ENCODE data around the gene GPR162. TPM values are rescaled to one million over a fixed set of nuclear protein-coding genes. Genes with fewer than 3 reads are reported as not detected.

GPR162 gene
- total and polyA plus RNA-seq, 2 of the 4 experiments (the other 2 are of a cell fraction), result 2.9 to 6.0 TPM

DNA sequence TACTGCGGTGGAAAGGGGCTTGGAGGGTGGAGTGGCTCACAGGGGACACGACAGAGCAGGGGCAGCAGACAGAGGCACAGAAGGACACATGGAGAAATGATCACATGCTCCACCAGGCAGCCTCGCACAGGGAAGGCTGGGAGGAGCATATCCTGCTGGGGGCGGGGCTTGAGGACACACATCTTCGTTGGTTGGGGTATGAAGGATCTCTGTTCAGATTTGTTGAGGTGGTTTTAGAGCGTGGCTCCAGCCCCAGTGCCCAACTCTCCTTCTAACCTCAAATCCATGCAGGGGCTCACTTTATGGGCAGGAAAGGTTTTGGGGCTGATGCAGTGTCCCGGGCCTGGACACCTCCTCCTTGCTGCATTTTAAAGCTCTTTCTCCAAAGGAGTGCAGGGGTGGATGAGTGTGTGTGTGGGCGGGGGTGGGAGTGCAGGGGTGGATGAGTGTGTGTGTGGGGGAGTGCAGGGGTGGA, 5.9 kb downstream of the GPR162 start:
- BruUV-seq (replicated peaks), result no TSS peak
- Histone ChIP-seq H3K18ac (ENCODE audit: low read depth, low read length) (no peak overlapping the region), H2BK15ac (ENCODE audit: low read depth, low read length) (no peak overlapping the region), H3K27ac (ENCODE audit: insufficient read depth, low read length) (peak overlapping the region; percentile 63), H3K4me3 (ENCODE audit: insufficient read depth, low read depth, low read length) (no peak overlapping the region), H4K20me1 (ENCODE audit: insufficient read depth, low read length) (peaks cover 9% of the 10 kb centered on the region; the same call in 1 of the 2 replicates), H4K8ac (ENCODE audit: low read depth in 2 of 2, low read length in 2 of 2) (peak overlapping the region; percentile 3 to 89), H4K91ac (ENCODE audit: insufficient read depth, low read depth, low read length) (peak overlapping the region; percentile 88), H2BK20ac (ENCODE audit: low read depth, low read length) (no peak overlapping the region), H2BK120ac (ENCODE audit: low read depth, low read length) (peak overlapping the region; percentile 85; the same call in 1 of the 2 replicates), H4K5ac (ENCODE audit: low read depth, low read length) (no peak overlapping the region), H2AK9ac (replicated peaks; ENCODE audit: low read depth, low read length, poor library complexity) (peak overlapping the region; percentile 93), H3K23ac (ENCODE audit: low read depth, low read length) (peak overlapping the region; percentile 83; the same call in 1 of the 2 replicates), H3K27me3 (ENCODE audit: control insufficient read depth, insufficient read depth, low read length) (no peaks in the 10 kb centered on the region; the same call in 1 of the 2 replicates), H3K9ac (ENCODE audit: low read depth, low read length) (peak overlapping the region; percentile 55), H3K9me1 (ENCODE audit: insufficient read depth, low read length) (peaks cover 6% of the 10 kb centered on the region), H3K4ac (ENCODE audit: low read depth, low read length) (peak overlapping the region; percentile 97), H2AFZ (replicated peaks; ENCODE audit: low read length, poor library complexity) (peak overlapping the region; percentile 89), H3K9me3 (ENCODE audit: control insufficient read depth, insufficient read depth, low read length) (no peaks in the 10 kb centered on the region), H2AK5ac (ENCODE audit: low read depth, low read length) (peak overlapping the region; percentile 97), H3K79me1 (ENCODE audit: low read depth in 1 of 2, low read length in 2 of 2) (peaks cover 11 to 66% of the 10 kb centered on the region in 2 experiments), H3K14ac (replicated peaks; ENCODE audit: low read depth, low read length) (peak overlapping the region; percentile 98), H3K4me2 (ENCODE audit: low read depth, low read length) (peak overlapping the region; percentile 80), H2BK5ac (ENCODE audit: low read depth, low read length, poor library complexity, severe bottlenecking) (peak overlapping the region; percentile 71), H3K4me1 (ENCODE audit: control insufficient read depth, insufficient read depth, low read length) (peaks cover 15% of the 10 kb centered on the region), H3K56ac (ENCODE audit: extremely low read depth, insufficient read depth, low read length) (no peak overlapping the region), H3K36me3 (ENCODE audit: control insufficient read depth, insufficient read depth, low read length) (peaks cover 21% of the 10 kb centered on the region)
- ChIA-PET CTCF (no interaction called here), POLR2A (ENCODE audit: unreplicated experiment) (interaction anchor here (0.8 kb wide), 1 partner anchor 257 kb away, joined by 3 read pairs; no protein-coding TSS in a partner anchor)
- ATAC-seq (ENCODE audit: low read depth), result peak; percentile 56
- WGBS, 2 experiments (ENCODE audit: extremely low coverage in 2 of 2, insufficient read length in 1 of 2), result no CpG with 5 or more reads among the region's 8 CpGs
- peak; percentile 79 for DNase-seq
- intact Hi-C loops (cut with micrococcal nuclease), result loop anchor here (5.0 kb wide), 1 partner anchor 140 kb away; the partner anchor contains the start of gene ZNF384
- dilution Hi-C loops (cut with HindIII; ENCODE audit: low sequenced_read_pairs, unreplicated experiment), result no loop called here
- in situ Hi-C loops (cut with MboI; ENCODE audit: low sequenced_read_pairs), result loop anchor here (5.0 to 10.0 kb wide), 2 partner anchors 75 to 213 kb away; partner anchors contain the start of gene MLF2
- TF ChIP-seq MXI1 (IDR thresholded peaks at IDR 0.05; ENCODE audit: borderline replicate concordance, low read depth, low read length) (peak; percentile 71; the same call in 1 of the 2 replicates), CHD1 (IDR thresholded peaks at IDR 0.05; ENCODE audit: low read depth, low read length) (no peak)
- TF ChIP-seq, protein P1, sequence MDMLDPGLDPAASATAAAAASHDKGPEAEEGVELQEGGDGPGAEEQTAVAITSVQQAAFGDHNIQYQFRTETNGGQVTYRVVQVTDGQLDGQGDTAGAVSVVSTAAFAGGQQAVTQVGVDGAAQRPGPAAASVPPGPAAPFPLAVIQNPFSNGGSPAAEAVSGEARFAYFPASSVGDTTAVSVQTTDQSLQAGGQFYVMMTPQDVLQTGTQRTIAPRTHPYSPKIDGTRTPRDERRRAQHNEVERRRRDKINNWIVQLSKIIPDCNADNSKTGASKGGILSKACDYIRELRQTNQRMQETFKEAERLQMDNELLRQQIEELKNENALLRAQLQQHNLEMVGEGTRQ (IDR thresholded peaks at IDR 0.05; ENCODE audit: low read depth, low read length), result peak; percentile 85

Measured in IMR-90 (cell line).